HT1080 (cell line): ENCODE data around the gene SPRR5. TPM values are rescaled to one million over a fixed set of nuclear protein-coding genes. Genes with fewer than 3 reads are reported as not detected.

Experiments used
- DNase-seq: peaks from one replicate; pipeline ENCODE4 v3.0.0-alpha.2; 2015; ENCODE audit warnings: low read depth
- small RNA-seq: library from RNA; depleted of rRNA; stranded (forward); fragments of <200 nt; gene quantifications from one replicate; pipeline ENCODE3, GENCODE V24; 2014
- total RNA-seq: library from RNA; depleted of rRNA; stranded (reverse); fragments of >200 nt; shearing (Covaris generic); gene quantifications from 2 replicates; pipeline ENCODE4 v1.2.3, GENCODE V29; 2014; rRNA removed

The SPRR5 gene
- total RNA-seq, 1 experiment from 2014 or later = not detected

DNA sequence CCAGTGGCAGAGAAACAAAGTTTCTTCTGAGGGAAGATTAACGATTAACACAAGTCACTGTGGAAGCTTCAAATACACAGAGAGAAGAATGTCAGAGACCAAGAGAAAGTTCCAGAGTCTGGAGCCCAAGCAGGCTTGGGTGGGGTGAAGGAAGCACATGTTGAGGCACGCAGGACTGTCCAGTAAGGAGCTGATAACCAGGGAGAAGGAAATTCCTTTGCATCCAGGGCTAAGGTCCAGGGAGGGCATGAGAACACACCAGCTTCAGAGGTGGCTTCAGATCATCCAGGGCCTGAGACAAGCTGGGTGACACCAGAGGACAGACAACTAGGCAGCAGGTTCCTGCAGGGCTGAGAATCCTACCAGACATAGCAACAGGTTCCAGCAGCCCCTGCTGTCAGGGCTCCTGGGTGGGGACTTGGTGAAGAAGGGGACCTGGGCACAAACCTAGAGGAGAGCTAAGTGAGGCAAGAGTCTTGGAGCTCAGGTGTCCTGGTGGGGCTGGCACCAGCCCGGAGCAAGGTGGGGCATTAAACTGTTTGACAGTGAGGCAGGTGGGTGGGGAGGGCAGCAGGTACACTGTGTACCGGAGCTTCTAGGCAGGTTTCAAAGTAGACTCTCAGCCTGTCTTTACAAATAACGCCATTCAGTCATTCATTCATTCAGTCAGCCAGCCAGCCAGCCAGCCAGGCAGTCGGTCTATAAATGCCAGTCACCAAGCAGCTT, 34.3 kb downstream of the SPRR5 start:
- DNase-seq = no peak

- no peak for DNase-seq
Observed at GRCh38 chr1:152982076-152982475, 35.1 kb downstream of the SPRR5 start.

GRCh38 chr1:152983234-152983633, 36.2 kb downstream of the SPRR5 start:
- DNase-seq = no peak

GRCh38 chr1:152983743-152984142, 36.7 kb downstream of the SPRR5 start, which contains the start of gene SPRR1A:
TSS of gene SPRR1A (plus strand) at chr1:152984081. CDS start at chr1:152985231, 1,150 bp downstream.
- no peak for DNase-seq

DNA sequence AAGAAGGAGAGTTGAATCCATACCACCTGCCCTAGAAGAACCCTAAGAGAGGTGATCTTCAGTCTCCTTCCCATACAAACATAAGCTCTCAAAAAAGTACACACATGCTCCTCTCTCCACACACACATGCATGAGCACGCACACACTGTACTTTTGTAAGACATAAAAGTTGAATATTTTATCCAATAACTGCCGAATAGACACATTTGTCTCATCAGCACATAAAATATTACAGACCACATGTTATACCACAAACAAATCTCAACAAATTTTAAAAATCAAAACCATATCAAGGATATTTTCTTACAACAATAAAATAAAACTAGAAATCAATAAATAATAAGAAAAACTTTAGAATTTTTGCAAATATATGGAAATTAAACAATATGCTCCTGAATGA, 39.6 kb downstream of the SPRR5 start:
- no peak for DNase-seq

DNA sequence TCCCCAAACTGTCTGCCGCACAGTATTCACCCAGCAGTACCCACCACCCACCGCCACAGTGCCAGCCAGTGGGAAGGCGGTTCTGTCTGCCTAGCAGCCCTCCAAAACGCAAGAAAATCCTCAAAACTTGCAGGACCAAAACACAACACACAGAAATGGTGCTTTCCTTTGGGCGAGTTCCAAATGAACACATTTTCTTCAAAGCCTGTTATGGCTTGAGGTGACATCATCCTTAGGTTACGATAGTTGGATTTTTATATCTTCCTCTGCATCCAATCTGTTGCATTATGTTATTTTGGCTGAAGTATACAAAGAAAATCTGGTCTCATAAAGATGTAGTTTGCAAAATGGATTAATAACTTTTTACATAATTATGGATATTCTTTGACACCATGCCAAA, 46.2 kb downstream of the SPRR5 start:
- no peak for DNase-seq

DNA sequence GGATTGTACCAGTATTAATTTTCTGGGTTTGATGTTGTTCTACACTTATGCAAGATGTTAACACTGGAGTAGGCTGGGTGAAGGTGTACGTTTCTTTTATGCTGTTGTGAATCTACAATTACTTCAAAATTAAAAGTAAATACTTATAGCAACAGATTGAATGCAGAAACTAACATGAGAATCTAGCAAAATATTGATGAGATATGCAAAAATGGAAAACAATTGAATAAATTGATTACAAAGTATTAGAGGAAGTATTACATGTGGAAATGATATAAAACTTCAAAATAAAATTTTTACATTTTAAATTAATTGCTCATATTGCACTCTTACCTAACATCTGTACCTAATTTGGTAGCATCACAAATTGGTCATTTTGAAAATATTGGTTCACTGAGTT, 48.8 kb downstream of the SPRR5 start:
- DNase-seq = no peak

DNA sequence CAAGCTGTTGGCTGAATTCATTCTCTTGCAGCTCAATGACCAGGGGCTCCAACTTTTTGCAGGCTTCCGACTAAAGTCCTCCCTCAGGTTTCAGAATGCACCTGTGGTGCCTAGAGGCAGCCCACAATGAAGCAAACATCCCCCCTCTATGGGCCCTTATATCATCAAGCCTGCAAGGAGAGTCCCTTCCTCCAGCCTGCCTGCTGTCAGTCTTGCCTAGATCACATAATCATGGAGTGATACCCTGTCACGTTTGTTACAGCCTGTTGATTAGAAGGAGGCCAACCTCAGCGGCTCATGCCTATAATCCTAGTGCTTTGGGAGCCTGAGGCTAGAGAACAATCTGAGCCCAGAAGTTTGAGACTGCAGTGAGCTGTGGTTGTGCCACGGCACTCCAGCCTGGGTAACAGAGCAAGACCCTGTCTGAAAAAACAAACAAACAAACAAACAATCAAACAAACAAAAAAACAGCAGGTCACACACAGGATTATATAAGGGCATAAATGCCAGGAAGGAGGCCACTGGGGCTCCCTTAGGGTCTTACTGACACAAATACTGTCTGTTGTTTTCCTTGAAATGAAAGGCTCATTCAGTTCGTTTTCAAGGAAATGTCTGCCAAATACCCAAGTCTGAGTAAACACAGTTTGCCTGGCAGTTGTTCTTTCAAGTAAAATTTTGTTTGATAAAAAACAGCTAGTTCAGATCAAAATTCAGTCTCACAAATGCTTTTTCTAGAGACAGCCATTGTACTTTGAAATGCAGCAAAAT, 49.8 kb downstream of the SPRR5 start:
- DNase-seq = no peak

DNA sequence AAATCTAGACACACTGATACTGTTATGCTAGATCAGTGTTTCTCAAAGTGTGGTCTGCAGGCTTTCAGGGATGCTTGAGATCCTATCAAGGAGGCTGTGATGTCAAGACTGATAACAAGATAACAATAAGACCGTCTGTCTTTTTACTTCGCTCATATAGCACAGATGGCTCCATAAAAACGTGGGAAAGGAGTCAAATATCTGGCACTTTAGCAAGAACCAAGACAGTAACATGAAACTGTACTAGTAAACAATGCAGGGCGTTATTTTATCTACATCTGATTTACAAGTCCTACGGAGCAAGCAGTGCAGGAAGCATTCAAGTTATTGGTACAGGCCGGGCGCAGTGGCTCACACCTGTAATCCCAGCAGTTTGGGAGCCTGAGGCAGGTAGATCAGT, 50.9 kb downstream of the SPRR5 start:
- DNase-seq = no peak

DNA sequence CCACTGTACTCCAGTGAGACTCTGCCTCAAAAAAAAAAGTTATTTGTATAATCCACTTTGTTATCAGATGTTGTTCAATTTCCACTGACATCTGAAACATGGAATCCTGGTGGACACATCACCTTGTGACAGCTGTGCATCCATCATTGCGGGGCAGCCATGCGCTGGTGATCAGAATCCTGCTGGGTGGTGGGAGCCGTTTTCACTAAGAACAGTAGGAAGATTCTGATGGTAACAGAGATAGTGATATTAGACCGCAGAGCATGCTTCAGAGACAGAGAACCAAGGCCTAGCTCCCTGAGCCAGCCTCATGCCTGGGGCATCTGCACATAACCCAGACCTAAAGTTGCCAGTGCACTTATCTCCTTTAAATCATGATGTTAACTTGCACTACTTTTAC, 51.5 kb downstream of the SPRR5 start:
- DNase-seq = no peak

Small RNA genes within 50 kb of the gene (small RNA-seq; reads per million reads assigned to genes)
- gene SPRR1A = not detected

Other genes starting within 250 kb of the SPRR5 start
- gene LCE2A, start 248.9 kb upstream of the SPRR5 start, total RNA-seq = 0.47 and 3.0 TPM in 2 replicates
- not detected in 2 replicates for gene LCE4A, start 239.0 kb upstream of the SPRR5 start, total RNA-seq
- not detected in 2 replicates for gene KPRP, start 189.2 kb upstream of the SPRR5 start, total RNA-seq
- gene LCE1F, start 172.1 kb upstream of the SPRR5 start, total RNA-seq = not detected in 2 replicates
- gene LCE1E, start 160.9 kb upstream of the SPRR5 start, total RNA-seq = 0.43 TPM in 1 of 2 replicates, not detected in the other
- not detected in 2 replicates for gene LCE1D, start 150.5 kb upstream of the SPRR5 start, total RNA-seq
- gene LCE1C, start 140.6 kb upstream of the SPRR5 start, total RNA-seq = not detected in 2 replicates
- not detected in 2 replicates for gene LCE1B, start 135.2 kb upstream of the SPRR5 start, total RNA-seq
- gene LCE1A, start 119.7 kb upstream of the SPRR5 start, total RNA-seq = not detected in 2 replicates
- gene LCE6A, start 104.3 kb upstream of the SPRR5 start, total RNA-seq = not detected in 2 replicates
- not detected in 2 replicates for gene LCE7A, start 87.2 kb upstream of the SPRR5 start, total RNA-seq
- not detected in 2 replicates for gene SMCP, start 68.9 kb upstream of the SPRR5 start, total RNA-seq
- gene IVL, start 38.7 kb upstream of the SPRR5 start, total RNA-seq = 0.26 and 0.33 TPM in 2 replicates
- not detected in 2 replicates for gene SPRR4, start 23.4 kb downstream of the SPRR5 start, total RNA-seq
- not detected in 2 replicates for gene SPRR1A, start 36.9 kb downstream of the SPRR5 start, total RNA-seq
- gene SPRR3, start 54.5 kb downstream of the SPRR5 start, total RNA-seq = not detected in 2 replicates
- not detected in 2 replicates for gene SPRR1B, start 84.0 kb downstream of the SPRR5 start, total RNA-seq
- gene SPRR2D, start 93.9 kb downstream of the SPRR5 start, total RNA-seq = 1.5 TPM in 1 of 2 replicates, not detected in the other
- gene SPRR2A, start 110.3 kb downstream of the SPRR5 start, total RNA-seq = not detected in 2 replicates
- gene SPRR2B, start 124.4 kb downstream of the SPRR5 start, total RNA-seq = not detected in 2 replicates
- gene SPRR2E, start 147.3 kb downstream of the SPRR5 start, total RNA-seq = not detected in 2 replicates
- not detected in 2 replicates for gene SPRR2F, start 166.3 kb downstream of the SPRR5 start, total RNA-seq
- gene SPRR2G, start 203.7 kb downstream of the SPRR5 start, total RNA-seq = not detected in 2 replicates